Gastrocnemius medialis (tissue), 4 donors: ENCODE results near the gene SGSM2. TPM values are rescaled to one million over a fixed set of nuclear protein-coding genes. Genes with fewer than 3 reads are reported as not detected.

Source experiments
- ATAC-seq, 2 donors: fragments of 150-250 bp; one replicate each; pipeline ENCODE4 v1.9.1; 2016
- DNase-seq, 2 donors: peaks; one replicate each; pipeline ENCODE4 v3.0.0-alpha.2; 2019
- H3K27ac ChIP-seq, 4 donors: fragments of 200-600 bp; sonication (generic); 1 replicate in 1 of 4; 2 replicates in 3 of 4; pipeline ENCODE4 v1.5.1; 2016 to 2018; ENCODE audit warnings: mild to moderate bottlenecking in 2 of 4, moderate library complexity in 1 of 4
- H3K27me3 ChIP-seq, 3 donors: fragments of 200-600 bp; sonication (generic) in 2 of 3; 1 replicate in 1 of 3; 2 replicates in 2 of 3; pipeline versions ENCODE4 v1.5.1 to v1.6.0; 2016 to 2019; ENCODE audit warnings: mild to moderate bottlenecking in 1 of 3, moderate library complexity in 1 of 3
- H3K36me3 ChIP-seq, 2 donors: fragments of 200-600 bp; sonication (generic) in 1 of 2; one replicate each; pipeline ENCODE4 v1.5.1; 2017 to 2018
- H3K4me1 ChIP-seq, 2 donors: fragments of 200-600 bp; sonication (generic) in 1 of 2; one replicate each; pipeline ENCODE4 v1.5.1; 2016 to 2017; ENCODE audit warnings: mild to moderate bottlenecking in 2 of 2
- H3K4me3 ChIP-seq, 4 donors: fragments of 200-600 bp; sonication (generic) in 3 of 4; 1 replicate in 1 of 4; 2 replicates in 3 of 4; pipeline ENCODE4 v1.5.1; 2016 to 2019; ENCODE audit warnings: mild to moderate bottlenecking in 2 of 4
- H3K9me3 ChIP-seq, 3 donors: fragments of 200-600 bp; sonication (generic) in 2 of 3; 1 replicate in 1 of 3; 2 replicates in 2 of 3; pipeline ENCODE4 v1.5.1; 2016 to 2019
- POLR2A ChIP-seq, 2 donors: fragments of 450-650 bp; IDR thresholded peaks; one replicate each; pipeline ENCODE4 v1.6.1; 2017; ENCODE audit warnings: antibody characterized with exemption in 2 of 2, mild to moderate bottlenecking in 2 of 2, moderate library complexity in 2 of 2
- in situ Hi-C, 4 donors: fragments of 200-750 bp; cut with MboI; loops; one replicate each; pipeline versions ENCODE4 v1.15.0 to v1.8.0; 2017; ENCODE audit warnings: low sequenced_read_pairs in 4 of 4
- intact Hi-C: fragments of 100-400 bp; cut with DNase I; formaldehyde crosslinking; loops from one replicate; pipeline ENCODE4 v1.15.1; 2023; ENCODE audit warnings: low total_unique reads
- total RNA-seq, 4 donors: library from RNA; depleted of rRNA; stranded (reverse); fragments of >200 nt; gene quantifications; one replicate each; pipeline versions ENCODE4 v1.1.0 to v1.2.3, GENCODE V29; 2016
- TF ChIP-seq, protein P1 (sequence below), 5 experiments: fragments of 450-650 bp in 3 of 5; fragments of 200-600 bp in 2 of 5; sonication (generic) in 2 of 5; IDR thresholded peaks in 4 of 5; conservative IDR thresholded peaks in 1 of 5; 1 replicate in 4 of 5; 2 replicates in 1 of 5; pipeline ENCODE4 v1.5.1; 2016 to 2019; ENCODE audit warnings: antibody characterized with exemption in 5 of 5, mild to moderate bottlenecking in 3 of 5, moderate library complexity in 3 of 5

SGSM2 gene
- total RNA-seq, 4 donors from 2014 or later = 6.1 to 20.1 (median 9.6) TPM

- Histone ChIP-seq H3K36me3 (no peaks in the 10 kb centered on the region), H3K27ac (peak overlapping the region; percentile 75 to 99 (median 81)), H3K9me3 (no peaks in the 10 kb centered on the region), H3K4me1 (peaks cover 40 to 48% of the 10 kb centered on the region in 2 donors), H3K27me3 (no peaks in the 10 kb centered on the region), H3K4me3 (no peak overlapping the region)
- ATAC-seq (no peak), DNase-seq (no peak)
- in situ Hi-C loops = loop anchor here in 1 of 4 donors (25.0 kb wide), 1 partner anchor 307 kb away; the partner anchor contains the start of gene CLUH
- TF ChIP-seq POLR2A (IDR thresholded peaks at IDR 0.05) = no peak
- TF ChIP-seq, protein P1, sequence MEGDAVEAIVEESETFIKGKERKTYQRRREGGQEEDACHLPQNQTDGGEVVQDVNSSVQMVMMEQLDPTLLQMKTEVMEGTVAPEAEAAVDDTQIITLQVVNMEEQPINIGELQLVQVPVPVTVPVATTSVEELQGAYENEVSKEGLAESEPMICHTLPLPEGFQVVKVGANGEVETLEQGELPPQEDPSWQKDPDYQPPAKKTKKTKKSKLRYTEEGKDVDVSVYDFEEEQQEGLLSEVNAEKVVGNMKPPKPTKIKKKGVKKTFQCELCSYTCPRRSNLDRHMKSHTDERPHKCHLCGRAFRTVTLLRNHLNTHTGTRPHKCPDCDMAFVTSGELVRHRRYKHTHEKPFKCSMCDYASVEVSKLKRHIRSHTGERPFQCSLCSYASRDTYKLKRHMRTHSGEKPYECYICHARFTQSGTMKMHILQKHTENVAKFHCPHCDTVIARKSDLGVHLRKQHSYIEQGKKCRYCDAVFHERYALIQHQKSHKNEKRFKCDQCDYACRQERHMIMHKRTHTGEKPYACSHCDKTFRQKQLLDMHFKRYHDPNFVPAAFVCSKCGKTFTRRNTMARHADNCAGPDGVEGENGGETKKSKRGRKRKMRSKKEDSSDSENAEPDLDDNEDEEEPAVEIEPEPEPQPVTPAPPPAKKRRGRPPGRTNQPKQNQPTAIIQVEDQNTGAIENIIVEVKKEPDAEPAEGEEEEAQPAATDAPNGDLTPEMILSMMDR (IDR thresholded peaks at IDR 0.05 in 4 of 5, conservative IDR thresholded peaks at IDR 0.05 in 1 of 5) = no peak
- intact Hi-C loops = loop anchor here (10.0 kb wide), 1 partner anchor 189 kb away; the partner anchor contains the start of gene PAFAH1B1
These were observed 68.1 kb downstream of the SGSM2 start for GRCh38 chr17:2405247-2405926.

DNA sequence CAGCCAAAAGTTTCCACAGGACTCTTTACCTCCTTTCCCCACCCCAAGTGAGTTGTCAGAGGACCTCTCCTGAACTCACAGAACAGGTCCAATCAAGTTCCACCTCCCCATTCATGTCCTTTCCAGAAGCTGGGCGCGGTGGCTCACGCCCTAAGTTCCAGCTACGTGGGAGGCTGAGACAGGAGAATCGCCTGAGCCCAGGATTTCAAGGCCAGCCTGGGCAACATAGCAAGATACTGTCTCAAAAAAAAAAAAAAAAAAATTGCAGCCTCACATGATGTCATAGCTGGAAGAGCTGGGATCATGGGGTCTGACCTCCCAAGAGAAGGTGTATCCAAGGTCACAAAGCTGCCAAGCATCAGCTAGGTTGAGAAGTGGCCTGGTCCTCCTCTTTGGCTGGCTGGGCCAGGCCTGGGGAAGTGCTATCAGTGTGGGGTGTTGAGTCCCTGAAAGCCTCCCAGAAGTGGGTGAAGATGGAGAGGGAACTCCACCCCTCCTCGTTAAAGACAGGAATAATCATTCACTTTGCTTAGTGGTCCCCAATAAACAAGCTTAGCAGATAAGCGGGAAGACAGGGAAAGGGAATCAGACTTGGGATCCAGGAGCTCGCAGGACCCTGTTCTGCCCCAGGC lies 69.1 kb downstream of the SGSM2 start:
- Histone ChIP-seq H3K27me3 (no peaks in the 10 kb centered on the region), H3K27ac (peak overlapping the region; percentile 75 to 99 (median 81)), H3K9me3 (no peaks in the 10 kb centered on the region), H3K36me3 (no peaks in the 10 kb centered on the region), H3K4me1 (peaks cover 40 to 48% of the 10 kb centered on the region in 2 donors), H3K4me3 (no peak overlapping the region)
- intact Hi-C loops = loop anchor here (10.0 kb wide), 1 partner anchor 188 kb away; the partner anchor contains the start of gene PAFAH1B1
- DNase-seq (no peak), ATAC-seq (no peak)
- in situ Hi-C loops = loop anchor here in 1 of 4 donors (25.0 kb wide), 1 partner anchor 306 kb away; the partner anchor contains the start of gene CLUH
- TF ChIP-seq POLR2A (IDR thresholded peaks at IDR 0.05) = no peak
- TF ChIP-seq, protein P1 (IDR thresholded peaks at IDR 0.05 in 4 of 5, conservative IDR thresholded peaks at IDR 0.05 in 1 of 5) = no peak

DNA sequence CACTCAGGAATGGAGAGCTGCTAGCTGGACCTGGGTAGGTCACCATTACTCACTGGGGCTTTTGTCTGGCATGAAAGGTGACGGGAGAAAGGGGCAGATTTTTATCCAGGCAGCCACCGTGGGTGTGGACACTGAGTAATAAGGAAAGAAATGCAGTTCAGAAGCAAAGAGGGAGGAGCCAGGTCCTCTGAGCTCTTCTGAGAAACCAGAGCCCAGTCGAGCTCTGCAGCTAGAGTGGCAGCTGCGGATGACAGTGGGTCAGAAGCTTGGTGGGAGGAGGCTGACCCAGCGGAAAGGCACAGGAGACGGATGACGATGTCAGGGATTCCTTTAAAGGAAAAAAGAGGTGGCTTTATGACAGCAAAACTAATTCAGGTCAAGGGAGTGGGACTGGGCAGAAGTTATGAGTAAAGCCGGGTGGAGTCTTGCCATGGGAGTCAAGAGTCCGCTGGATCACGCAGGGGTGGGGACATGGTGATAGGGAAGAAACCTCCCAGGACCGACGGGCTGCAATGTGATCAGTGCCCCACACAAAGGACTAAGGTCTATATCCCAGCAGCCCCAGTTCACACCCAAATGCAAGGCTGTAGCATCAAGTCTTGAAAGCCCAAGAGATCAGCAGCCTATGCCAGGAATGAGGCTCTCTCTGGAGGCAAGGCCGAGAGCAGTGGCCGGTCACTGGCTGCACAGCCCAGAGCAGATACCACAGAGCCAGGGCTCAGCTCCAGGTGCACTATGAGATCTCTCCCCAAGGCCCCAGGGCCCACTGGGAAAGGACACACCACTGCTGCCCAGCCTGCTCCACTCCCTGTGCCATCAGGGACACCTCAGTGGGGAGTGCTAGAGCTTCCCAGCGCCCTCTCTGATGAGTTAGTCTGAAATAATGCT lies 69.8 kb downstream of the SGSM2 start:
- Histone ChIP-seq H3K27ac (peak overlapping the region; percentile 75 to 99 (median 81)), H3K27me3 (no peaks in the 10 kb centered on the region), H3K4me3 (no peak overlapping the region), H3K36me3 (no peaks in the 10 kb centered on the region), H3K4me1 (peaks cover 39 to 48% of the 10 kb centered on the region in 2 donors), H3K9me3 (no peaks in the 10 kb centered on the region)
- intact Hi-C loops = loop anchor here (10.0 kb wide), 1 partner anchor 188 kb away; the partner anchor contains the start of gene PAFAH1B1
- peak; percentile 51 to 76 for DNase-seq
- peak; percentile 70 for ATAC-seq
- TF ChIP-seq POLR2A (IDR thresholded peaks at IDR 0.05) = peak; percentile 18 to 38
- TF ChIP-seq, protein P1 (IDR thresholded peaks at IDR 0.05 in 4 of 5, conservative IDR thresholded peaks at IDR 0.05 in 1 of 5) = no peak
- in situ Hi-C loops = loop anchor here in 1 of 4 donors (25.0 kb wide), 1 partner anchor 305 kb away; the partner anchor contains the start of gene CLUH

GRCh38 chr17:2410951-2411350 lies 73.7 kb downstream of the SGSM2 start:
- no peak overlapping the region for H3K4me3 ChIP-seq
- ATAC-seq (no peak), DNase-seq (no peak)
- peaks cover 15 to 21% of the 10 kb centered on the region in 2 donors for H3K4me1 ChIP-seq
- H3K9me3 ChIP-seq = no peaks in the 10 kb centered on the region
- intact Hi-C loops (loop anchor here (10.0 kb wide), 1 partner anchor 46 kb away; no protein-coding TSS in a partner anchor), in situ Hi-C loops (loop anchor here in 2 of 4 donors (5.0 to 25.0 kb wide), 2 partner anchors 34 to 301 kb away; partner anchors contain the start of gene CLUH (in 1 of the 2))
- no peak for TF ChIP-seq POLR2A (IDR thresholded peaks at IDR 0.05)
- TF ChIP-seq, protein P1 (IDR thresholded peaks at IDR 0.05 in 4 of 5, conservative IDR thresholded peaks at IDR 0.05 in 1 of 5) = no peak
- H3K36me3 ChIP-seq = no peaks in the 10 kb centered on the region
- H3K27me3 ChIP-seq = no peaks in the 10 kb centered on the region
- no peak overlapping the region for H3K27ac ChIP-seq
